Measurements from ENCODE around the gene DIP2A.

DNA sequence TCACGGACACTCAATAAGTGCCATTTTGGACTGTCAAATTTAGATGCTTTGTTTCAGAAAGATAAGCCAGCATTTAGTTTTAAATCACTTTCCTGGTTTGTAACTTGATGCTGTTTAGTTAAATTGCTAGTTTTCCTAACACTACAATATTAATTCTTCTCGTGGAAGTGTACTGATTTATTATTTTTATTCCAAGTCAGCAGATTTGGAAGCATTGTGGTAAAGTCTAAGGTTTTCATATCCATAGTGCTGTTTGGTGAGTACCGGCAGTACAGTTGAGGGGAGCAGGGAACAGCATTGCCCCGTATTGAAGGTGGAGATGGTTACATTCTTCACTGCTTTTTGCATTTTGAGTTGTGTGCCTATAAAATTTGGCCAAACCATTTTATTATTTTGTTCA, 109.9 kb downstream of the DIP2A start:
- no peak for TF ChIP-seq SATB2 (CRISPR knock-in tag; IDR thresholded peaks at IDR 0.05)
- TF ChIP-seq, protein P1, sequence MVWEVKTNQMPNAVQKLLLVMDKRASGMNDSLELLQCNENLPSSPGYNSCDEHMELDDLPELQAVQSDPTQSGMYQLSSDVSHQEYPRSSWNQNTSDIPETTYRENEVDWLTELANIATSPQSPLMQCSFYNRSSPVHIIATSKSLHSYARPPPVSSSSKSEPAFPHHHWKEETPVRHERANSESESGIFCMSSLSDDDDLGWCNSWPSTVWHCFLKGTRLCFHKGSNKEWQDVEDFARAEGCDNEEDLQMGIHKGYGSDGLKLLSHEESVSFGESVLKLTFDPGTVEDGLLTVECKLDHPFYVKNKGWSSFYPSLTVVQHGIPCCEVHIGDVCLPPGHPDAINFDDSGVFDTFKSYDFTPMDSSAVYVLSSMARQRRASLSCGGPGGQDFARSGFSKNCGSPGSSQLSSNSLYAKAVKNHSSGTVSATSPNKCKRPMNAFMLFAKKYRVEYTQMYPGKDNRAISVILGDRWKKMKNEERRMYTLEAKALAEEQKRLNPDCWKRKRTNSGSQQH (CRISPR knock-in tag; IDR thresholded peaks at IDR 0.05; ENCODE audit: low read depth) = no peak
- TF ChIP-seq GABPA (IDR thresholded peaks at IDR 0.05; ENCODE audit: low read depth, low read length) = no peak
- TF ChIP-seq GABPA (CRISPR knock-in tag; IDR thresholded peaks at IDR 0.05; ENCODE audit: low read depth) = no peak
- TF ChIP-seq YY1 (IDR thresholded peaks at IDR 0.05; ENCODE audit: insufficient read depth, insufficient replicate concordance, low read depth, low read length) = no peak
- TF ChIP-seq, protein P2, sequence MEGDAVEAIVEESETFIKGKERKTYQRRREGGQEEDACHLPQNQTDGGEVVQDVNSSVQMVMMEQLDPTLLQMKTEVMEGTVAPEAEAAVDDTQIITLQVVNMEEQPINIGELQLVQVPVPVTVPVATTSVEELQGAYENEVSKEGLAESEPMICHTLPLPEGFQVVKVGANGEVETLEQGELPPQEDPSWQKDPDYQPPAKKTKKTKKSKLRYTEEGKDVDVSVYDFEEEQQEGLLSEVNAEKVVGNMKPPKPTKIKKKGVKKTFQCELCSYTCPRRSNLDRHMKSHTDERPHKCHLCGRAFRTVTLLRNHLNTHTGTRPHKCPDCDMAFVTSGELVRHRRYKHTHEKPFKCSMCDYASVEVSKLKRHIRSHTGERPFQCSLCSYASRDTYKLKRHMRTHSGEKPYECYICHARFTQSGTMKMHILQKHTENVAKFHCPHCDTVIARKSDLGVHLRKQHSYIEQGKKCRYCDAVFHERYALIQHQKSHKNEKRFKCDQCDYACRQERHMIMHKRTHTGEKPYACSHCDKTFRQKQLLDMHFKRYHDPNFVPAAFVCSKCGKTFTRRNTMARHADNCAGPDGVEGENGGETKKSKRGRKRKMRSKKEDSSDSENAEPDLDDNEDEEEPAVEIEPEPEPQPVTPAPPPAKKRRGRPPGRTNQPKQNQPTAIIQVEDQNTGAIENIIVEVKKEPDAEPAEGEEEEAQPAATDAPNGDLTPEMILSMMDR (CRISPR knock-in tag; IDR thresholded peaks at IDR 0.05) = no peak

Measured in HepG2 (cell line).